Transverse colon (tissue), 3 donors: ENCODE data around the gene RACGAP1.

Experiments
- EP300 ChIP-seq: sonication (generic); formaldehyde crosslinking; IDR thresholded peaks from one replicate; pipeline ENCODE4 v1.6.1; 2017; ENCODE audit warnings: antibody characterized with exemption, low read depth
- POLR2AphosphoS5 ChIP-seq, 3 donors: sonication (generic); formaldehyde crosslinking; IDR thresholded peaks; one replicate each; pipeline ENCODE4 v1.6.1; 2016; ENCODE audit warnings: antibody characterized with exemption in 3 of 3

DNA sequence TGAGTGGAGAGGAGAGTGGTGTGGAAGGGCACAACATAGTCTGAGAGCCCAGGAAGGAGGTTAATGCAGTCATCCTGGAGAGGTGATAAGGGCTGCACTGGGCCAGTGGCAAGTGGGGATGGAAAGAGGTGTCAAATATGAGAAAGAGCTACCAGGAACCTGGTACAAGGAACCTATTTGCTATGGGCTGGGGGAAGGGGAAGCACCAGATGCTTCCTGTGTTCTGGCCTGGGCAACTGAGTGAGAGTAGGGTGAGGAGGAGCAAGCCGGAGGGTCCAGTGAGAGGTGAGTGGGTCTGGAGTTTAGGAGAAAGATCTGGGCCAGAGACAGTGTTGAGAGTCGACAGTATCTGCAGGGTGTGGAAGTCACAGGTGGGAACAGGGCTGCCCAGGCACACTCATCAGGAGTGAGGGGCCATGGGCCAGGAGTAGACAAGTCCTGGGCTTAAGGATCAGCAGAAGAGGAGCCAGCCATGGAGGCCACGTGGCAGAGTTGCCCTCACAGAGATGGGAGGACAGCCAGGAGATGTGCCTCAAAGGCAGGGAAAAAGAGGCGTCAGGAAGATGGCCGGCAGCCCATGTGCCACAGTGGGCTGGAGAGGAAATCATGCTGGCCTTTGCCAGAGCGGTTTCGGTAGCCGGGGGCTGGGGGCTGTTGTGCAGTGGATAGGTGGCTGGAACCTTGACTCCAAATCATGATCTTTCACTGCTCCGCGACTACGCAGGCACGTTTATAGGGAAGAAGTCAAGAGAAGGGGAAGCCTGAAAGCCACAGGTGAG lies 55.5 kb downstream of the RACGAP1 start:
- no peak for TF ChIP-seq EP300
- TF ChIP-seq POLR2AphosphoS5 (IDR thresholded peaks at IDR 0.05) = no peak
